ENCODE data around the gene BRI3BP. TPM values are rescaled to one million over a fixed set of nuclear protein-coding genes. Genes with fewer than 3 reads are reported as not detected.
"Not testable (repeated sequence)": the region's sequence is repeated elsewhere in the genome, so short reads cannot be mapped to it uniquely, and the experiment has no call there.

Gene BRI3BP
- total RNA-seq, 1 donor from 2014 or later: 1.5 TPM

DNA sequence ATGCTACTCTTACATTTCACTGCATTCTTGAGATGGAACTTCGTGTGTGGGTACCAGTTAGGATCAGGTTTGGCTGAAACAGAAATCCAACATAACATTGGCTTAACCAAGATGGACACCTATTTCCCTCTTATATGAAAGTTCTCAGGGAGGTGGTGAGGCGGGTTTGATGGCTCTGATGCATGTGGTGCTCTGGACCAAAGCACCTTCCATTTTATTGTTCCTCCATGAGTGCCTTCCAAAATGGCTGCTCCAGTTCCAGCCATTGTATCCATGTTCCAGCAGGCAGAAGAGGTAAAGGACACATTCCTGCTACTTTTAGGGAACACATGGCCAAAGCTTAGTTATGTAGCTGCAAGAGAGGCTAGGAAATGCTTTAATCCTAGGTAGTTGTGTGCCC lies 29.6 kb downstream of the BRI3BP start:
- no peak overlapping the region for H3K4me3 Mint-ChIP-seq (ENCODE audit: unreplicated experiment)
- peaks cover 4% of the 10 kb centered on the region for H3K36me3 Mint-ChIP-seq (ENCODE audit: unreplicated experiment)
- no peak overlapping the region for H3K27ac Mint-ChIP-seq (ENCODE audit: unreplicated experiment)
- no peak for DNase-seq
- peaks cover 2% of the 10 kb centered on the region for H3K9me3 Mint-ChIP-seq (ENCODE audit: unreplicated experiment)
- H3K4me1 Mint-ChIP-seq (ENCODE audit: low read depth, unreplicated experiment): no peaks in the 10 kb centered on the region
- no peaks in the 10 kb centered on the region for H3K27me3 Mint-ChIP-seq (ENCODE audit: unreplicated experiment)
- TF ChIP-seq, protein P1, sequence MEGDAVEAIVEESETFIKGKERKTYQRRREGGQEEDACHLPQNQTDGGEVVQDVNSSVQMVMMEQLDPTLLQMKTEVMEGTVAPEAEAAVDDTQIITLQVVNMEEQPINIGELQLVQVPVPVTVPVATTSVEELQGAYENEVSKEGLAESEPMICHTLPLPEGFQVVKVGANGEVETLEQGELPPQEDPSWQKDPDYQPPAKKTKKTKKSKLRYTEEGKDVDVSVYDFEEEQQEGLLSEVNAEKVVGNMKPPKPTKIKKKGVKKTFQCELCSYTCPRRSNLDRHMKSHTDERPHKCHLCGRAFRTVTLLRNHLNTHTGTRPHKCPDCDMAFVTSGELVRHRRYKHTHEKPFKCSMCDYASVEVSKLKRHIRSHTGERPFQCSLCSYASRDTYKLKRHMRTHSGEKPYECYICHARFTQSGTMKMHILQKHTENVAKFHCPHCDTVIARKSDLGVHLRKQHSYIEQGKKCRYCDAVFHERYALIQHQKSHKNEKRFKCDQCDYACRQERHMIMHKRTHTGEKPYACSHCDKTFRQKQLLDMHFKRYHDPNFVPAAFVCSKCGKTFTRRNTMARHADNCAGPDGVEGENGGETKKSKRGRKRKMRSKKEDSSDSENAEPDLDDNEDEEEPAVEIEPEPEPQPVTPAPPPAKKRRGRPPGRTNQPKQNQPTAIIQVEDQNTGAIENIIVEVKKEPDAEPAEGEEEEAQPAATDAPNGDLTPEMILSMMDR (IDR thresholded peaks at IDR 0.05; ENCODE audit: partially characterized antibody, unreplicated experiment): no peak

DNA sequence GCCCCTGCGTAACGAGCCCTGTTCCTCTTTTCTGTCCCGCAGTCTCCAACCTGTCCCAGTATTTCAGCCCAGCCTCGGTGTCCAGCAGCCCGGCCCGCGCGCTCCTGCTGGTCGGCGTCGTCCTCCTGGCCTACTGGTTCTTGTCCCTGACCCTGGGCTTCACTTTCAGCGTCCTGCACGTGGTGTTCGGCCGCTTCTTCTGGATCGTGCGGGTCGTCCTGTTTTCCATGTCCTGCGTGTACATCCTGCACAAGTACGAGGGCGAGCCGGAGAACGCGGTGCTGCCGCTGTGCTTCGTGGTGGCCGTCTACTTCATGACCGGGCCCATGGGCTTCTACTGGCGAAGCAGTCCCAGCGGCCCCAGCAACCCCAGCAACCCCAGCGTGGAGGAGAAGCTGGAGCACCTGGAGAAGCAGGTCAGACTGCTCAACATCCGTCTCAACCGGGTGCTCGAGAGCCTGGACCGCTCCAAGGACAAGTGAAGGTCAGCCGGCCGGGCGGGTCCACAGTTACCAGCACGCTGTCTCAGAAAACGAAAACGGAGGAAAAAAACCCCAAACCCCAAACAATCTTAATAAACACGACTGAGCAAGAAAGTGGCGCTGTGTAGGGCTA lies 31.6 kb downstream of the BRI3BP start:
- no peak for DNase-seq
- no peaks in the 10 kb centered on the region for H3K36me3 Mint-ChIP-seq (ENCODE audit: unreplicated experiment)
- TF ChIP-seq, protein P1 (IDR thresholded peaks at IDR 0.05; ENCODE audit: partially characterized antibody, unreplicated experiment): no peak
- H3K27me3 Mint-ChIP-seq (ENCODE audit: unreplicated experiment): no peaks in the 10 kb centered on the region
- H3K4me1 Mint-ChIP-seq (ENCODE audit: low read depth, unreplicated experiment): peaks cover 3% of the 10 kb centered on the region
- H3K27ac Mint-ChIP-seq (ENCODE audit: unreplicated experiment): no peak overlapping the region
- no peaks in the 10 kb centered on the region for H3K9me3 Mint-ChIP-seq (ENCODE audit: unreplicated experiment)
- no peak overlapping the region for H3K4me3 Mint-ChIP-seq (ENCODE audit: unreplicated experiment)

DNA sequence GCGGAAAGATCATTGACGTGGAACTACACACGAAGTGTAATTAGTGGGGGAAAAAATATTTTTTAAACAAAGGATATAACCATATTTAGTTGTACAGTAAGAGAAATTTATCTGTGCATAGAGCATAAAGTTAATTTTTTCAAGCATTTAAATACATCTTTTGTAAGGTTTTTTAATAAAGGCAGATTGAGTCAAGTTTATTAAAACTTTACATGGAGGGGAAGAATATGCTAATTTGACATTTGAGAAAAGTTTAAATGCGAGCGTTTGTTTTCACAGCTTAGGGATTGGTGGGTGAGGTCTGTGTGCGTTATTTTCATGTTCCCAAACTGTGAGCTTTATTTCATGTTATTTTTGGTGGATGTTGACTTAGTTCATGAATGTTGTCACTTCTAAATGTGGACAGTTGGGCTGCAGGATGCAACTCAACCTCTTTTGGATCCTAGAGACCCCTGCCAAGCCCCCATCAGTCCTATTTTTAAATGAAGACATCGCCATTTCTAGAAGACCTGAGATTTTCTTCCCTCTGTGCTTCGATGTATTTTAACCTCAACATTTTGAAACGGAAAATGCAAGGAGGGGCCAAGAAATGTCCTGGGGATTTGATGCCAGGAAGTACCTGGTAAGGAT lies 32.3 kb downstream of the BRI3BP start:
- H3K4me1 Mint-ChIP-seq (ENCODE audit: low read depth, unreplicated experiment): peaks cover 3% of the 10 kb centered on the region
- H3K36me3 Mint-ChIP-seq (ENCODE audit: unreplicated experiment): no peaks in the 10 kb centered on the region
- TF ChIP-seq, protein P1 (IDR thresholded peaks at IDR 0.05; ENCODE audit: partially characterized antibody, unreplicated experiment): no peak
- H3K27ac Mint-ChIP-seq (ENCODE audit: unreplicated experiment): no peak overlapping the region
- no peak for DNase-seq
- no peak overlapping the region for H3K4me3 Mint-ChIP-seq (ENCODE audit: unreplicated experiment)
- no peaks in the 10 kb centered on the region for H3K27me3 Mint-ChIP-seq (ENCODE audit: unreplicated experiment)
- no peaks in the 10 kb centered on the region for H3K9me3 Mint-ChIP-seq (ENCODE audit: unreplicated experiment)

DNA sequence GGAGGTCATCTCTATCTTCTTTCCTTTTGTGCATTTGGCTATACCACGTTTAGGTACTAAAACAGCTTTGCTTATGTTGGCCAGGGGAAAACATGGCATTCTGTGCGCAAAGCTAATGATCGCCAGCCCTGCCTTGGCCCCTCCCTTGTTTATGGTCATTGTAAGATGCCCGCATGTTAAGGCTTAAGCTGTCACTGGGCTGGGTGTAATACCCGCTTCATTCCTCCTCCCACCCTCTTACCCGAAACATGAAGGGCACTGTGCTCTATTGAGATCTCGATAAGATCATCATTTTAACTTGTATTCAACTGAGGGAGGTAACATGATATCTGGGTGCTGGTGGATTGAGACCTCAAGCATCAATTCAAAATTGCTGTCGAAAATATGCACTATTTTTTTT lies 34.7 kb downstream of the BRI3BP start:
- Mint-ChIP-seq H3K27ac (ENCODE audit: unreplicated experiment) (no peak overlapping the region), H3K27me3 (ENCODE audit: unreplicated experiment) (no peaks in the 10 kb centered on the region), H3K4me1 (ENCODE audit: low read depth, unreplicated experiment) (peaks cover 3% of the 10 kb centered on the region), H3K9me3 (ENCODE audit: unreplicated experiment) (peaks cover 2% of the 10 kb centered on the region), H3K36me3 (ENCODE audit: unreplicated experiment) (no peaks in the 10 kb centered on the region), H3K4me3 (ENCODE audit: unreplicated experiment) (no peak overlapping the region)
- TF ChIP-seq, protein P1 (IDR thresholded peaks at IDR 0.05; ENCODE audit: partially characterized antibody, unreplicated experiment): no peak
- DNase-seq: no peak

DNA sequence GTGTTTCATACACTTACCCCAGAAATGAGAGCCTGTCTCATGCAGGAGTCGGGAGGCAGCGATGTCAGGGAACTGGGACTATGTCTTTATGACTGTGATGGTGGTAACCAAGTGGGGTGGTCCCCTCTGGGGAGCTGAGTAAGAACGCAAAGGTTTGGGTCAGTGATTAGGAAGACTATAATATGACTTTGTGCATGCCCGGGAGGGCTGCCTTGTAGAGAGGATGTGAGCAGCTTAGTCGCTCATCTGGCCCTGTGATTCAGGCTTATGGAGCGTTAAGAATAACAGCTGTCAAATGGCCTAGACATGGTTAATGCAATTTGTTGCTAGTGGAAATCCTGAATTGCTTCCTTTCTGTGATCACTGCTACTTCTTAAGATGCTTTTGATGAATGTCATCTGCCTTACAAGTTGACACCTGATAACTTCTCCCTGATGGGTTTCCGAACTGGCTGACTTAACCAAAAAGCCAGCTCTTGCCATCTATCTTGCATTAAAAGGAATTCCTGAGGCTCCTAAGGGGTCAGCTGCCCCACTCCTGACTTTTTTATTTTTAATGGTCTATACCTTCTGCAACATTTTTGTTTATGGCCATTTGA lies 36.4 kb downstream of the BRI3BP start:
- peaks cover 2% of the 10 kb centered on the region for H3K9me3 Mint-ChIP-seq (ENCODE audit: unreplicated experiment)

DNA sequence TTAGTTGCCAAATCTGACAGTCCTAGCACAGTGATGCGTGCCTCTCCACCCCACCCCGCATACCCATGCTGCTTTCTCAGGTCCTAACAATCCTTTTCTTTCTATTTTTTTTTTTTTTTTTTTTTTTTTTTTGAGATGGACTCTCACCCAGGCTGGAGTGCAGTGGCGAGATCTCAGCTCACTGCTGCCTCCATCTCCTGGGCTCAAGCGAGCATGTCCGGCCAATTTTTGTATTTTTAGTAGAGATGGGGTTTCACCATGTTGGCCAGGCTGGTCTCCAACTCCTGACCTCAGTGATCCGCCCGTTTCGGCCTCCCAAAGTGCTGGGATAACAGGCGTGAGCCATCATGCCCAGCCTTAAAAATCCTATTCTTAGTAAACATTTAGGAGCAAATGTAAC lies 38.0 kb downstream of the BRI3BP start:
- not testable (repeated sequence) for H3K36me3 Mint-ChIP-seq (ENCODE audit: unreplicated experiment); H3K27me3 Mint-ChIP-seq (ENCODE audit: unreplicated experiment); H3K9me3 Mint-ChIP-seq (ENCODE audit: unreplicated experiment); H3K27ac Mint-ChIP-seq (ENCODE audit: unreplicated experiment); H3K4me1 Mint-ChIP-seq (ENCODE audit: low read depth, unreplicated experiment); H3K4me3 Mint-ChIP-seq (ENCODE audit: unreplicated experiment); DNase-seq

More for the DNA sequence above, 36.4 kb downstream of the BRI3BP start:
- H3K36me3 Mint-ChIP-seq (ENCODE audit: unreplicated experiment): peaks cover 2% of the 10 kb centered on the region
- DNase-seq: no peak
- H3K27ac Mint-ChIP-seq (ENCODE audit: unreplicated experiment): peak overlapping the region; percentile 63
- TF ChIP-seq, protein P1 (IDR thresholded peaks at IDR 0.05; ENCODE audit: partially characterized antibody, unreplicated experiment): no peak
- peaks cover 2% of the 10 kb centered on the region for H3K27me3 Mint-ChIP-seq (ENCODE audit: unreplicated experiment)
- no peak overlapping the region for H3K4me3 Mint-ChIP-seq (ENCODE audit: unreplicated experiment)
- H3K4me1 Mint-ChIP-seq (ENCODE audit: low read depth, unreplicated experiment): peaks cover 3% of the 10 kb centered on the region
